Thyroid gland (tissue), 4 donors: ENCODE measurements around the gene RSRP1.

ENCODE experiments used
- CTCF ChIP-seq, 6 experiments: fragments of 200-600 bp in 3 of 6; fragments of 450-650 bp in 3 of 6; sonication (generic) in 3 of 6; IDR thresholded peaks; one replicate each; pipeline ENCODE4 v1.5.1; 2016 to 2019; ENCODE audit warnings: antibody characterized with exemption in 6 of 6, mild to moderate bottlenecking in 2 of 6, inconsistent platforms in 1 of 6, moderate library complexity in 1 of 6
- POLR2A ChIP-seq, 2 donors: fragments of 450-650 bp; IDR thresholded peaks; one replicate each; pipeline ENCODE4 v1.6.1; 2017; ENCODE audit warnings: antibody characterized with exemption in 2 of 2, mild to moderate bottlenecking in 2 of 2, moderate library complexity in 1 of 2

GRCh38 chr1:25197982-25198662 lies 49.1 kb downstream of the RSRP1 start:
- TF ChIP-seq POLR2A (IDR thresholded peaks at IDR 0.05) (no peak), CTCF (IDR thresholded peaks at IDR 0.05) (no peak)
